Adrenal gland (tissue), 12 donors: ENCODE results near the gene RRBP1. TPM values are rescaled to one million over a fixed set of nuclear protein-coding genes. Genes with fewer than 3 reads are reported as not detected.
A peak's percentile ranks its signal among the peaks of the same experiment; 100 is the strongest.

Source experiments
- DNase-seq, 7 donors: peaks; one replicate each; pipeline ENCODE4 v3.0.0-alpha.2; 2019 to 2020
- H3K27ac ChIP-seq, 5 donors: fragments of 200-600 bp; sonication (generic) in 4 of 5; 1 replicate in 3 of 5; 2 replicates in 2 of 5; pipeline versions ENCODE4 v1.5.1 to v1.8.0; 2016 to 2020; ENCODE audit warnings: mild to moderate bottlenecking in 1 of 5
- H3K27me3 ChIP-seq: fragments of 200-600 bp; 2 replicates; pipeline ENCODE4 v1.8.0; 2021
- H3K36me3 ChIP-seq, 2 donors: fragments of 200-600 bp; replicated peaks in 1 of 2; 1 replicate in 1 of 2; 2 replicates in 1 of 2; pipeline versions ENCODE4 v1.5.1 to v1.8.0; 2018 to 2022
- H3K4me1 ChIP-seq, 2 donors: fragments of 200-600 bp; replicated peaks in 1 of 2; 1 replicate in 1 of 2; 2 replicates in 1 of 2; pipeline versions ENCODE4 v1.5.1 to v1.8.0; 2018 to 2021
- H3K4me3 ChIP-seq, 4 donors: fragments of 200-600 bp; sonication (generic) in 3 of 4; one replicate each; pipeline ENCODE4 v1.5.1; 2016 to 2018
- H3K9me3 ChIP-seq, 3 donors: fragments of 200-600 bp; sonication (generic) in 1 of 3; replicated peaks in 1 of 3; 1 replicate in 2 of 3; 2 replicates in 1 of 3; pipeline versions ENCODE4 v1.5.1 to v1.8.0; 2016 to 2021
- CTCF ChIP-seq, 6 experiments: fragments of 450-650 bp in 4 of 6; fragments of 200-600 bp in 2 of 6; sonication (generic) in 1 of 6; IDR thresholded peaks; 1 replicate in 5 of 6; 2 replicates in 1 of 6; pipeline versions ENCODE4 v1.5.1 to v1.8.0; 2016 to 2021; ENCODE audit warnings: antibody characterized with exemption in 6 of 6, mild to moderate bottlenecking in 2 of 6, moderate library complexity in 1 of 6
- POLR2A ChIP-seq, 2 donors: fragments of 450-650 bp; IDR thresholded peaks; one replicate each; pipeline ENCODE4 v1.6.1; 2017; ENCODE audit warnings: antibody characterized with exemption in 2 of 2, mild to moderate bottlenecking in 2 of 2, moderate library complexity in 1 of 2
- WGBS, 4 donors: extraction: QIAGEN DNeasy Blood & Tissue Kit in 2 of 4; methylation state at CpG; one replicate each; pipeline versions ENCODE4 v1.1.5 to v1.1.7; 2013 to 2017; 5-methylcytosine and 5-hydroxymethylcytosine counted together
- intact Hi-C, 2 donors: fragments of 100-400 bp; cut with DNase I; formaldehyde crosslinking; loops; one replicate each; pipeline versions ENCODE4 v1.14.1 to v1.15.0; 2022 to 2023
- polyA plus RNA-seq, 3 donors: library from polyadenylated mRNA; stranded (reverse); fragments of 200-250 nt in 2 of 3; fragments of 350-450 nt in 1 of 3; fragmentation: Illumina TruSeq in 1 of 3; extraction: RNeasy Lipid Tissue Mini Kit (QIAGEN cat#74804) in 1 of 3; gene quantifications; one replicate each; pipeline ENCODE4 v1.2.3, GENCODE V29; 2013 to 2014
- total RNA-seq, 9 donors: library from RNA; depleted of rRNA in 4 of 9; stranded (reverse); fragments of >200 nt in 4 of 9; fragments of 120-200 nt in 1 of 9; fragmentation: NEBNext Ultra II Directional in 1 of 9; extraction: Animal tissue kit (Norgen Biotek cat#: 25700) in 1 of 9; gene quantifications; one replicate each; pipeline versions ENCODE4 v1.1.0 to v1.2.4, GENCODE V29; 2013 to 2023
- donor health status: healthy with polysubstance abuse.
- donor health status: Bipolar disorder and iron deficiency.
- donor health status: DM: yes; HTN: yes; CAD: no.
- donor health status: DM: no; HTN: no; CAD: no.
- donor health status: DM: no; HTN: no; CAD: no.
- donor health status: DM: yes; HTN: yes; CAD: no.

Gene RRBP1
- total and polyA plus RNA-seq, 12 donors, result 73.9 to 261 (median 122) TPM

- TF ChIP-seq POLR2A (IDR thresholded peaks at IDR 0.05) (no peak), CTCF (IDR thresholded peaks at IDR 0.05) (no peak)
- Histone ChIP-seq H3K36me3 (no peaks in the 10 kb centered on the region), H3K9me3 (no peaks in the 10 kb centered on the region), H3K4me1 (peaks cover 11 to 16% of the 10 kb centered on the region in 2 donors), H3K4me3 (no peak overlapping the region), H3K27ac (no peak overlapping the region), H3K27me3 (no peaks in the 10 kb centered on the region)
- intact Hi-C loops, result loop anchor here in 1 of 2 donors (5.0 kb wide), 1 partner anchor 213 kb away; no protein-coding TSS in a partner anchor
- DNase-seq, result no peak
- 81 to 93% (median 88%) methylated on average over 6 to 13 of the region's 13 CpGs for WGBS, 4 donors
Measured at GRCh38 chr20:17684077-17684888, 2.2 kb upstream of the RRBP1 start.

GRCh38 chr20:17683218-17684076, 1.4 kb upstream of the RRBP1 start:
- Histone ChIP-seq H3K36me3 (no peaks in the 10 kb centered on the region), H3K27me3 (no peaks in the 10 kb centered on the region), H3K4me3 (no peak overlapping the region), H3K9me3 (no peaks in the 10 kb centered on the region), H3K4me1 (peaks cover 11 to 18% of the 10 kb centered on the region in 2 donors), H3K27ac (no peak overlapping the region)
- DNase-seq, result no peak
- no peak for TF ChIP-seq POLR2A (IDR thresholded peaks at IDR 0.05)
- no peak for TF ChIP-seq CTCF (IDR thresholded peaks at IDR 0.05)
- intact Hi-C loops, result loop anchor here in 1 of 2 donors (5.0 kb wide), 1 partner anchor 214 kb away; no protein-coding TSS in a partner anchor
- WGBS, 4 donors, result 68 to 83% (median 74%) methylated on average over 10 of the region's 10 CpGs

- H3K36me3 ChIP-seq, result peaks cover 0 to under 1% of the 10 kb centered on the region in 2 donors
- peaks cover 11 to 18% of the 10 kb centered on the region in 2 donors for H3K4me1 ChIP-seq
- no peak for DNase-seq
- H3K27ac ChIP-seq, result peak overlapping the region in 3 of 5 donors; percentile 41 to 100 (median 95)
- H3K4me3 ChIP-seq, result peak overlapping the region in 2 of 4 donors; percentile 41 to 93
- no peaks in the 10 kb centered on the region for H3K9me3 ChIP-seq
- TF ChIP-seq CTCF (IDR thresholded peaks at IDR 0.05), result no peak
- TF ChIP-seq POLR2A (IDR thresholded peaks at IDR 0.05), result no peak
- WGBS, 4 donors, result 31 to 39% (median 33%) methylated on average over 10 of the region's 10 CpGs
- intact Hi-C loops, result loop anchor here in 1 of 2 donors (5.0 kb wide), 1 partner anchor 214 kb away; no protein-coding TSS in a partner anchor
- no peaks in the 10 kb centered on the region for H3K27me3 ChIP-seq
Measured at GRCh38 chr20:17682889-17683198, 802 bp upstream of the RRBP1 start.

- H3K27me3 ChIP-seq, result no peaks in the 10 kb centered on the region
- 0 to 1% (median 0%) methylated on average over 11 to 65 of the region's 65 CpGs; no CpG with 5 or more reads in 1 of the 4 donors for WGBS, 4 donors
- H3K36me3 ChIP-seq, result peaks cover 0 to 11% of the 10 kb centered on the region in 2 donors
- H3K27ac ChIP-seq, result peak overlapping the region; percentile 42 to 100 (median 95)
- H3K9me3 ChIP-seq, result no peaks in the 10 kb centered on the region
- H3K4me1 ChIP-seq, result peaks cover 12 to 26% of the 10 kb centered on the region in 2 donors
- peak overlapping the region in 3 of 4 donors; percentile 38 to 93 (median 58) for H3K4me3 ChIP-seq
- intact Hi-C loops, result loop anchor here in 1 of 2 donors (5.0 kb wide), 1 partner anchor 216 kb away; no protein-coding TSS in a partner anchor
- no peak for TF ChIP-seq POLR2A (IDR thresholded peaks at IDR 0.05)
- TF ChIP-seq CTCF (IDR thresholded peaks at IDR 0.05), result no peak
- DNase-seq, result no peak
Measured at GRCh38 chr20:17681726-17682102, 328 bp downstream of the RRBP1 start.
